Natural killer cell (primary cell): ENCODE results near the gene DHRS4. TPM values are rescaled to one million over a fixed set of nuclear protein-coding genes. Genes with fewer than 3 reads are reported as not detected.
A peak's percentile ranks its signal among the peaks of the same experiment; 100 is the strongest.
"Not testable (repeated sequence)": the region's sequence is repeated elsewhere in the genome, so short reads cannot be mapped to it uniquely, and the experiment has no call there.

Experiments
- ATAC-seq, 3 donors: fragments of 150-1000 bp in 2 of 3; fragments of 200-7000 bp in 1 of 3; cut with Tn5 transposase; 1 replicate in 1 of 3; 2 replicates in 2 of 3; pipeline ENCODE4 v1.10.0; 2021; ENCODE audit warnings: mild to moderate bottlenecking in 2 of 3, moderate library complexity in 2 of 3
- DNase-seq, 2 donors: peaks; one replicate each; pipeline versions ENCODE4 v3.0.0 to v3.0.0-alpha.2; 2013 to 2021; ENCODE audit warnings: mixed read lengths in 1 of 2
- H3K27ac ChIP-seq: one replicate; pipeline ENCODE4 v1.5.1; 2013; ENCODE audit warnings: mild to moderate bottlenecking, low read length
- H3K27me3 ChIP-seq: one replicate; pipeline ENCODE4 v1.6.1; 2013; ENCODE audit warnings: low read length; ENCODE audit not compliant: control insufficient read depth, insufficient read depth
- H3K36me3 ChIP-seq: one replicate; pipeline ENCODE4 v1.6.1; 2013; ENCODE audit warnings: low read length; ENCODE audit not compliant: control insufficient read depth, insufficient read depth
- H3K4me1 ChIP-seq: one replicate; pipeline ENCODE4 v1.6.1; 2013; ENCODE audit warnings: low read length; ENCODE audit not compliant: control insufficient read depth, insufficient read depth
- H3K4me3 ChIP-seq: one replicate; pipeline ENCODE4 v1.5.1; 2013; ENCODE audit warnings: low read length
- H3K9me3 ChIP-seq: one replicate; pipeline ENCODE4 v1.6.1; 2013; ENCODE audit warnings: low read length; ENCODE audit not compliant: control insufficient read depth, insufficient read depth
- H3K27ac Mint-ChIP-seq, 2 donors: one replicate each; pipeline ENCODE4 v1.8.0; 2022; ENCODE audit warnings: mild to moderate bottlenecking in 2 of 2, mixed read lengths in 2 of 2, moderate library complexity in 1 of 2
- H3K27me3 Mint-ChIP-seq, 2 donors: one replicate each; pipeline ENCODE4 v1.8.0; 2022; ENCODE audit warnings: low read depth in 2 of 2, mixed read lengths in 2 of 2
- H3K36me3 Mint-ChIP-seq: one replicate; pipeline ENCODE4 v1.8.0; 2022; ENCODE audit warnings: mixed read lengths
- H3K4me1 Mint-ChIP-seq, 2 donors: one replicate each; pipeline ENCODE4 v1.8.0; 2022; ENCODE audit warnings: mixed read lengths in 2 of 2
- H3K4me3 Mint-ChIP-seq: one replicate; pipeline ENCODE4 v1.8.0; 2022; ENCODE audit warnings: mild to moderate bottlenecking, moderate library complexity, mixed read lengths
- H3K9me3 Mint-ChIP-seq, 2 donors: one replicate each; pipeline ENCODE4 v1.8.0; 2022; ENCODE audit warnings: mixed read lengths in 2 of 2
- WGBS: methylation state at CpG from one replicate; pipeline ENCODE4 v1.1.7; 2013; ENCODE audit warnings: missing lambda C conversion rate; ENCODE audit not compliant: insufficient coverage; 5-methylcytosine and 5-hydroxymethylcytosine counted together
- intact Hi-C: fragments of 100-400 bp; cut with micrococcal nuclease; formaldehyde crosslinking; loops from one replicate; pipeline ENCODE4 v1.14.2; 2022
- total RNA-seq, 4 donors: library from RNA; stranded (reverse); fragments of 120-200 nt in 1 of 4; gene quantifications; one replicate each; pipeline versions ENCODE4 v1.2.3 to v1.2.4, GENCODE V29; 2013 to 2022
- TF ChIP-seq, protein P1 (sequence below): fragments of 200-600 bp; IDR thresholded peaks from one replicate; pipeline ENCODE4 v1.8.0; 2022; ENCODE audit warnings: antibody characterized with exemption

Gene DHRS4
- total RNA-seq, 3 donors from 2014 or later (not counting 1 experiment from before 2014, with no cell fraction given), result 7.5 to 10.1 (median 9.9) TPM

DNA sequence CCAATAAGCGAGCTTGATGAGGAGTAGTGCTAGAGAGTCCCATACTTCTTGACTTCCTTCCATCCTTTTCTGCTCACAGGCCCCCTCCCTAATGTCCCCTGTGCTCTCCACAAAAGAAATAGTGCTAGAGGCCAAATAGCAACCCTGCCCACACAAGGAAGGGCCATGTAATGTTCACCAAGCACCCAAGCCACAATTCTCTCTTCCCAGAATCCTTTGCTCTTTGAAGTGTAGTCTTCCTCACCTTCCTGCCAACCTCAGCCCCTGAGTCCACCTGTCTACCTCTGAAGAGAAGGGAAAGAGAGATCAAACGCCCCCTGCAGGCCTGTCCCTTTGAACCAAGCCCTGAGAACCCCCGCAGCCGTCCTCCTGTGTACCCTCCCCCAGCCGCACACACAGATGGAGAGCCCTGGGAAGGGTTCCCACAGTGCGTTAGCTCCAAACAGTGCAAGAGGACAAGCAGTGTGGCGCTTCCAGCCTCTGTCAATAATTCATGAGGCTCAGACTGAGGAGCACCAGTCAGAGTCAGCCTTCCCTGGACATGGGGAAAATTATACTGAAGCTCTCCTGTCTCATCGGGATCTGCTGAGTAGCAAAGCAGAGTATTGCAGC lies 1.9 kb upstream of the DHRS4 start:
- H3K4me1 Mint-ChIP-seq, result peaks cover 31 to 36% of the 10 kb centered on the region in 2 donors
- no peak overlapping the region for H3K27ac ChIP-seq
- no peak overlapping the region for H3K4me3 ChIP-seq
- ATAC-seq, result no peak
- peak overlapping the region in 1 of 2 donors; percentile 23 for H3K27ac Mint-ChIP-seq
- no peaks in the 10 kb centered on the region for H3K36me3 Mint-ChIP-seq
- no peak overlapping the region for H3K4me3 Mint-ChIP-seq
- 92% methylated on average over 8 of the region's 8 CpGs for WGBS
- H3K27me3 Mint-ChIP-seq, result no peaks in the 10 kb centered on the region
- TF ChIP-seq, protein P1, sequence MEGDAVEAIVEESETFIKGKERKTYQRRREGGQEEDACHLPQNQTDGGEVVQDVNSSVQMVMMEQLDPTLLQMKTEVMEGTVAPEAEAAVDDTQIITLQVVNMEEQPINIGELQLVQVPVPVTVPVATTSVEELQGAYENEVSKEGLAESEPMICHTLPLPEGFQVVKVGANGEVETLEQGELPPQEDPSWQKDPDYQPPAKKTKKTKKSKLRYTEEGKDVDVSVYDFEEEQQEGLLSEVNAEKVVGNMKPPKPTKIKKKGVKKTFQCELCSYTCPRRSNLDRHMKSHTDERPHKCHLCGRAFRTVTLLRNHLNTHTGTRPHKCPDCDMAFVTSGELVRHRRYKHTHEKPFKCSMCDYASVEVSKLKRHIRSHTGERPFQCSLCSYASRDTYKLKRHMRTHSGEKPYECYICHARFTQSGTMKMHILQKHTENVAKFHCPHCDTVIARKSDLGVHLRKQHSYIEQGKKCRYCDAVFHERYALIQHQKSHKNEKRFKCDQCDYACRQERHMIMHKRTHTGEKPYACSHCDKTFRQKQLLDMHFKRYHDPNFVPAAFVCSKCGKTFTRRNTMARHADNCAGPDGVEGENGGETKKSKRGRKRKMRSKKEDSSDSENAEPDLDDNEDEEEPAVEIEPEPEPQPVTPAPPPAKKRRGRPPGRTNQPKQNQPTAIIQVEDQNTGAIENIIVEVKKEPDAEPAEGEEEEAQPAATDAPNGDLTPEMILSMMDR, result no peak
- H3K9me3 Mint-ChIP-seq, result no peaks in the 10 kb centered on the region
- DNase-seq, result no peak
- no peaks in the 10 kb centered on the region for H3K27me3 ChIP-seq
- intact Hi-C loops, result no loop called here
- H3K4me1 ChIP-seq, result peaks cover 21% of the 10 kb centered on the region
- H3K36me3 ChIP-seq, result no peaks in the 10 kb centered on the region
- peaks cover 5% of the 10 kb centered on the region for H3K9me3 ChIP-seq

DNA sequence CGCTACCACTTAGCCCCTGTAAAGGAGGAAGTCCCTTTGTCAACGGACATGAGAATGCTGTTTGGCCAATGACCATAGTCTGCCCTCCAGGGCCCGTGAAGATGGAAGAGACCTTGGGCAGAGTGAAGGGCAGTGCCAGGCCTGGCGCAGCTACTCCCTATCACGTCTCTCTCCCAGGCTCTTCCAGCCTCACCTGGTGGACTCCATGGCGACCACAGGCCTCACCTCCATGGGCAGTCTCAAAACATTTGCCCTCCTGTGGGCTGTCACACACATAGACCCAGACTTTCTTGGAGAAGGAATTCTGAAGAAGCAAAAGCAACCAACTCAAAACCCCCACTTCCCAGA lies 480 bp upstream of the DHRS4 start:
- not testable (repeated sequence) for H3K27me3 Mint-ChIP-seq, ATAC-seq, H3K9me3 ChIP-seq, H3K36me3 Mint-ChIP-seq, H3K27me3 ChIP-seq, H3K36me3 ChIP-seq, H3K9me3 Mint-ChIP-seq, DNase-seq
- Mint-ChIP-seq H3K27ac (peak overlapping the region; percentile 85 to 95), H3K4me3 (peak overlapping the region; percentile 92), H3K4me1 (peaks cover 29 to 31% of the 10 kb centered on the region in 2 donors)
- whole genome bisulfite sequencing, result 73% methylated on average over 6 of the region's 6 CpGs
- Histone ChIP-seq H3K27ac (peak overlapping the region; percentile 61), H3K4me3 (peak overlapping the region; percentile 66), H3K4me1 (peaks cover 21% of the 10 kb centered on the region)
- intact Hi-C loops, result loop anchor here (1.0 kb wide), 1 partner anchor 321 kb away; no protein-coding TSS in a partner anchor

DNA sequence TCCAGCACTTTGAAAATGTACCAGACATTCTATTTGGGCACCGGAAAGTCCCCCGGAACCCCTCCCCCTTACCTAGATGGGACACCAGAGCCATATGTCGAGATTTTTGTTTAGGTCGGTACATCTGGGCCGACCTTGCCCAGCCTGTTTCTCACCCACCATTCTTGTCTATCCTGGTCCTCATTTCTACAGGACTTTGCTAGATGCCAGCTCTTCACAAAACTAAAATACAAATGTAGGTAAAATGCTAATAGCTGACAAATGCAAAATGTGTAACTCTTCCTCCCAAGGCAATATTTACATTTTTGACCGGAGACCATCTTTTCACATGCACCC lies 677 bp downstream of the DHRS4 start:
- Histone ChIP-seq H3K27ac (peak overlapping the region; percentile 61), H3K4me3 (peak overlapping the region; percentile 66), H3K4me1 (peaks cover 21% of the 10 kb centered on the region)
- peak in 1 of 3 donors; percentile 20 for ATAC-seq
- not testable (repeated sequence) for H3K36me3 ChIP-seq, DNase-seq, H3K9me3 ChIP-seq, H3K27me3 Mint-ChIP-seq, H3K36me3 Mint-ChIP-seq, H3K9me3 Mint-ChIP-seq, H3K27me3 ChIP-seq
- H3K4me3 Mint-ChIP-seq, result peak overlapping the region; percentile 92
- 6% methylated on average over 5 of the region's 6 CpGs for WGBS
- peak overlapping the region; percentile 85 to 95 for H3K27ac Mint-ChIP-seq
- intact Hi-C loops, result loop anchor here (1.0 kb wide), 1 partner anchor 365 kb away; no protein-coding TSS in a partner anchor
- TF ChIP-seq, protein P1, result peak; percentile 43
- peaks cover 25 to 31% of the 10 kb centered on the region in 2 donors for H3K4me1 Mint-ChIP-seq

DNA sequence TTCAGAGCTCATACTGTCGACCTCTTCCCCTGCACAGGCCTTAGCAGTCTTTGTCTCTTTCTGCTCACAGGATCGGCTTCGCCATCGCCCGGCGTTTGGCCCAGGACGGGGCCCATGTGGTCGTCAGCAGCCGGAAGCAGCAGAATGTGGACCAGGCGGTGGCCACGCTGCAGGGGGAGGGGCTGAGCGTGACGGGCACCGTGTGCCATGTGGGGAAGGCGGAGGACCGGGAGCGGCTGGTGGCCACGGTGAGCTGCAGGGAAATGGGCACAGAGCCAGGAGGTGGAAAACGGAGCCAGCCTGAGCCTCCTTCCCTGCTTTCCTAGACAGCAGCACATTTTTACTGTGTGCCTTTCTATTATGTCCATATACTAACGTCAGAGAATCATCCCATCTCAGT lies 1.4 kb downstream of the DHRS4 start:
- intact Hi-C loops, result loop anchor here (1.0 kb wide), 1 partner anchor 366 kb away; no protein-coding TSS in a partner anchor
- not testable (repeated sequence) for H3K27me3 Mint-ChIP-seq, H3K36me3 Mint-ChIP-seq, H3K9me3 ChIP-seq, H3K27me3 ChIP-seq, H3K36me3 ChIP-seq, H3K27ac Mint-ChIP-seq, H3K4me3 Mint-ChIP-seq, ATAC-seq, H3K27ac ChIP-seq, DNase-seq, H3K4me3 ChIP-seq, H3K9me3 Mint-ChIP-seq
- WGBS, result 94% methylated on average over 18 of the region's 20 CpGs
- peaks cover 21% of the 10 kb centered on the region for H3K4me1 ChIP-seq
- H3K4me1 Mint-ChIP-seq, result peaks cover 25 to 31% of the 10 kb centered on the region in 2 donors

DNA sequence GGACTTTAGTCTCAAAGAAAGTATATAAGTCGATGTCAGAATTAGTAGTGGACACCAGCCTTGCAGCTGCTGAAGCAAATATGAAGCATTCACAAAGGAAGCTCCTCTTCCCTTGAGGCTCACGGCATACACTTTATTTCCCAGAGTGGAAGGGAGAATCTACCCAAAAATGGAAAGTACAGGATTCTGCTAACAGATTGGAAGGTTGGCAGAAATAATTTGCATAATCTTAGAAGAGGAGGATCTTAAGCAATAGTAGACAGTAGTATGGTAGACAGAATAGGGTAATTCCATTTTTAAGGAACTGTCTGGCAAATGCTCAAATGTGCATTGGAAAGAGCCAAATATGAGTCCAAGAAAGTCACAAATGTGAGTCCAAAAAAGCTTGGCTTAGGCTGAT lies 2.2 kb downstream of the DHRS4 start:
- H3K9me3 ChIP-seq, ATAC-seq, H3K36me3 ChIP-seq, H3K27ac Mint-ChIP-seq, H3K9me3 Mint-ChIP-seq, H3K27ac ChIP-seq, H3K4me3 ChIP-seq, H3K27me3 Mint-ChIP-seq, intact Hi-C loops, H3K27me3 ChIP-seq, H3K36me3 Mint-ChIP-seq, H3K4me3 Mint-ChIP-seq, DNase-seq: not testable (repeated sequence)
- peaks cover 25 to 31% of the 10 kb centered on the region in 2 donors for H3K4me1 Mint-ChIP-seq
- peaks cover 21% of the 10 kb centered on the region for H3K4me1 ChIP-seq
- 96% methylated on average over 2 of the region's 2 CpGs for WGBS

DNA sequence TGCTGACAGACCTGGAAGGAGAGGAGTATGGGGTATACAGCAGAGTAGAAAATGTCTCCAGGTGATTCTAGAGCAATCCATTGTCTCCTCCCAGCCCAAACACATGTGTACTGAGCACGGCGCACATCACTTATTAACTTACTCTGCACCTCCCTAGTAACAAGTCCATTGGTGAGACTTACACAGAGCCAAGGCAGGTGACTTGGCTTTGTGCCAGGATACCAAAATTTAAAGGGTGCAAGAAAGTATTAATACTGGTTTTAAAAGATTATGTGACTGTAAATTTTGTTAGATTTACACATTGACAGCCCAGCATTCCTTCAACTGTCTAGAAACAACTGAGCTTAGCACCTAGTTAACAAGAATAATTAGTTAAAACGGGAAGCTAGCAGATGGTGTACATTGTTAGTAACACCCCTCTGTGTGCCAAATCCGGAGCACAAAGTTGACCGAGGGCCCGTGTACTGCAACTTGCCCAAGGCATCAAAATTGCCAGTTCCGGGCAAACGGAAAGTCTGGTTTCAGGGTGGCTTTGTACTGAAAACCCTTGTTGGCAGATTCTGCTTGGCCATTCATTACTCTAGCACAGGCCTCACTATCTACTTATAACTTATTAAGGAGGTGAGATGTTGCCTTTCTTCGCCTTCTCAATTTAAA lies 4.5 kb downstream of the DHRS4 start:
- H3K36me3 Mint-ChIP-seq, H3K36me3 ChIP-seq, H3K27me3 Mint-ChIP-seq, H3K4me3 ChIP-seq, H3K27ac Mint-ChIP-seq, H3K9me3 Mint-ChIP-seq, H3K4me3 Mint-ChIP-seq, H3K9me3 ChIP-seq, DNase-seq, H3K27me3 ChIP-seq, H3K27ac ChIP-seq, ATAC-seq, intact Hi-C loops: not testable (repeated sequence)
- 99% methylated on average over 9 of the region's 9 CpGs for WGBS
- H3K4me1 Mint-ChIP-seq, result peaks cover 10 to 15% of the 10 kb centered on the region in 2 donors
- H3K4me1 ChIP-seq, result peaks cover 11% of the 10 kb centered on the region
